K562 (cell line): Measurements from ENCODE around the gene STPG2. TPM values are rescaled to one million over a fixed set of nuclear protein-coding genes. Genes with fewer than 3 reads are reported as not detected.

Source experiments
- ATAC-seq: fragments of 200-7000 bp; cut with Tn5 transposase; 3 replicates; pipeline ENCODE4 v1.9.1; 2020; ENCODE audit warnings: moderate library complexity
- BruUV-seq: library from RNA; stranded (reverse); fragments of 400-500 nt; replicated peaks from 2 replicates; lab custom pipeline; 2021; lab: Mats Ljungman, UMichigan
- CTCF ChIA-PET: fragments of 300-600 bp; formaldehyde crosslinking; extraction: SDS; loops from one replicate; lab custom pipeline; 2021; ENCODE audit warnings: low intra/inter-chr PET ratio; lab: Yijun Ruan, JAX
- POLR2A ChIA-PET: fragments of 300-600, 350-650 bp; sonication (Branson Sonifier 250); formaldehyde crosslinking; extraction: SDS; loops from one replicate; lab custom pipeline; 2021; ENCODE audit warnings: antibody characterized with exemption, inconsistent platforms; lab: Yijun Ruan, JAX
- DNase-seq, 4 experiments: peaks; one replicate each; pipeline versions ENCODE4 v3.0.0 to v3.0.0-alpha.2; 2011 to 2018; ENCODE audit warnings: low spot score in 3 of 4, mixed read lengths in 3 of 4; ENCODE audit errors: extremely low read depth in 1 of 4
- FAIRE-seq: peaks from 2 replicates; lab custom pipeline; 2011; peaks lifted over from hg19 to GRCh38; lab: Jason Lieb, UNC
- H2AFZ ChIP-seq: 2 replicates; pipeline ENCODE4 v1.6.0; 2011; ENCODE audit warnings: low read depth, low read length, control low read depth, inconsistent platforms
- H3K27ac ChIP-seq: fragments of 200-600 bp; 3 replicates; pipeline ENCODE4 v1.8.0; 2011; ENCODE audit warnings: low read depth, mild to moderate bottlenecking, control low read depth, inconsistent platforms, low read length, moderate library complexity, mixed read lengths; ENCODE audit errors: extremely low read depth
- H3K27me3 ChIP-seq, 2 experiments: fragments of 300-600 bp in 1 of 2; 2 replicates in 1 of 2; 3 replicates in 1 of 2; pipeline versions ENCODE4 v1.6.0 to v1.8.0; 2011; ENCODE audit warnings: inconsistent platforms in 2 of 2, low read length in 2 of 2, mild to moderate bottlenecking in 1 of 2, mixed read lengths in 1 of 2, moderate library complexity in 1 of 2; ENCODE audit not compliant: control insufficient read depth in 2 of 2, insufficient read depth in 2 of 2
- H3K36me3 ChIP-seq: fragments of 300-600 bp; 3 replicates; pipeline ENCODE4 v1.8.0; 2011; ENCODE audit warnings: mild to moderate bottlenecking, low read length, inconsistent platforms; ENCODE audit not compliant: control insufficient read depth, insufficient read depth
- H3K4me1 ChIP-seq, 2 experiments: fragments of 200-600 bp in 1 of 2; replicated peaks in 1 of 2; 2 replicates in 1 of 2; 3 replicates in 1 of 2; pipeline versions ENCODE4 v1.5.1 to v1.8.0; 2011; ENCODE audit warnings: inconsistent platforms in 2 of 2, low read length in 2 of 2, mild to moderate bottlenecking in 1 of 2, mixed read lengths in 1 of 2, moderate library complexity in 1 of 2; ENCODE audit not compliant: control insufficient read depth in 2 of 2, insufficient read depth in 2 of 2
- H3K4me2 ChIP-seq: 2 replicates; pipeline ENCODE4 v1.6.1; 2011; ENCODE audit warnings: low read length, control low read depth, inconsistent platforms, mixed read lengths; ENCODE audit not compliant: insufficient read depth
- H3K4me3 ChIP-seq: fragments of 200-600 bp; sonication (generic), shearing (Covaris generic); 2 replicates; pipeline ENCODE4 v1.5.1; 2016; ENCODE audit warnings: control low read depth, inconsistent platforms
- H3K79me2 ChIP-seq: fragments of 200-600 bp; 3 replicates; pipeline ENCODE4 v1.8.0; 2011; ENCODE audit warnings: low read length, inconsistent platforms; ENCODE audit not compliant: control insufficient read depth, insufficient read depth
- H3K9ac ChIP-seq, 2 experiments: 2 replicates each; pipeline versions ENCODE4 v1.6.0 to v1.6.1; 2011; ENCODE audit warnings: low read depth in 2 of 2, low read length in 2 of 2, control low read depth in 1 of 2, inconsistent platforms in 1 of 2, mild to moderate bottlenecking in 1 of 2, mixed read lengths in 1 of 2; ENCODE audit not compliant: insufficient read depth in 1 of 2
- H3K9me1 ChIP-seq: one replicate; pipeline ENCODE4 v1.6.0; 2011; ENCODE audit warnings: inconsistent platforms, mild to moderate bottlenecking, low read length, moderate library complexity; ENCODE audit not compliant: control insufficient read depth, insufficient read depth
- H3K9me3 ChIP-seq: replicated peaks from 2 replicates; pipeline ENCODE4 v1.5.1; 2011; ENCODE audit warnings: low read depth, low read length, inconsistent platforms; ENCODE audit not compliant: control insufficient read depth, insufficient read depth
- H4K20me1 ChIP-seq: replicated peaks from 2 replicates; pipeline ENCODE4 v1.6.1; 2011; ENCODE audit warnings: low read length, inconsistent platforms, mixed read lengths; ENCODE audit not compliant: control insufficient read depth, insufficient read depth
- ILF3 ChIP-seq: fragments of 450-650 bp; IDR thresholded peaks from 2 replicates; pipeline ENCODE4 v1.6.1; 2018; ENCODE audit warnings: antibody characterized with exemption, mild to moderate bottlenecking, moderate library complexity, borderline replicate concordance
- KDM4B ChIP-seq, 2 experiments: fragments of 450-650 bp in 1 of 2; sonication (generic) in 1 of 2; IDR thresholded peaks; 2 replicates each; pipeline ENCODE4 v1.6.1; 2016 to 2017; ENCODE audit warnings: borderline replicate concordance in 2 of 2, antibody characterized with exemption in 1 of 2, low read depth in 1 of 2, mild to moderate bottlenecking in 1 of 2
- NR2C2 ChIP-seq, 2 experiments: fragments of 200-800 bp in 1 of 2; sonication (Bioruptor generic) in 1 of 2; sonication (generic) in 1 of 2; formaldehyde crosslinking in 1 of 2; IDR thresholded peaks; 2 replicates each; pipeline versions ENCODE4 v1.6.1 to v1.8.0; 2016 to 2022; ENCODE audit warnings: mild to moderate bottlenecking in 1 of 2, missing compliant biosample characterization in 1 of 2, missing genetic modification characterization in 1 of 2, missing genetic modification reagents in 1 of 2
- RAD51 ChIP-seq: fragments of 450-650 bp; IDR thresholded peaks from 2 replicates; pipeline ENCODE4 v1.7.1; 2016; ENCODE audit warnings: low read depth, mild to moderate bottlenecking, borderline replicate concordance
- SPI1 ChIP-seq: IDR thresholded peaks from 2 replicates; pipeline ENCODE4 v1.6.1; 2011; ENCODE audit warnings: low read depth, low read length, control low read depth, borderline replicate concordance
- ZNF551 ChIP-seq: fragments of 250-450 bp; sonication (Bioruptor Pico); IDR thresholded peaks from 2 replicates; pipeline ENCODE4 v1.5.0; 2021; ENCODE audit warnings: mild to moderate bottlenecking, moderate library complexity
- WGBS: fragments of 100-300 bp; shearing (Covaris generic); methylation state at CpG from one replicate; pipeline ENCODE4 v1.1.6; 2016; ENCODE audit warnings: low coverage, mixed read lengths; ENCODE audit not compliant: insufficient coverage; ENCODE audit errors: missing lambda C conversion rate; 5-methylcytosine and 5-hydroxymethylcytosine counted together
- in situ Hi-C: fragments of 300-500 bp; cut with MboI; formaldehyde crosslinking; loops from 4 replicates; pipeline ENCODE4 v1.15.0; 2018; ENCODE audit warnings: inconsistent platforms, mixed read lengths
- intact Hi-C: fragments of 100-400 bp; cut with micrococcal nuclease; formaldehyde crosslinking; loops from 2 replicates; pipeline ENCODE4 v1.14.2; 2022
- polyA plus RNA-seq, 8 experiments: library from polyadenylated mRNA; depleted of rRNA in 4 of 8; stranded (reverse) in 5 of 8; unstranded in 3 of 8; fragments of >200 nt; fragmentation: Nextera tagmentation in 2 of 8; fragmentation: Illumina TruSeq in 1 of 8; extraction: Ambion mirVana in 2 of 8; extraction: Trizol in 1 of 8; gene quantifications; 2 replicates each; pipeline versions ENCODE4 v1.2.1 to v1.2.3, GENCODE V29; 2011 to 2014; ENCODE audit warnings: inconsistent platforms in 1 of 8, missing spikeins in 1 of 8
- total RNA-seq, 7 experiments: library from RNA; depleted of rRNA in 6 of 7; stranded (reverse); fragments of >200 nt in 6 of 7; fragmentation: Illumina TruSeq in 2 of 7; extraction: Trizol in 2 of 7; gene quantifications; 2 replicates each; pipeline versions ENCODE4 v1.2.1 to v1.2.3, GENCODE V29; 2011 to 2021; ENCODE audit warnings: low replicate concordance in 1 of 7
- TF ChIP-seq, protein P1 (sequence below), 2 experiments: IDR thresholded peaks; 2 replicates each; pipeline ENCODE4 v1.6.1; 2012; ENCODE audit warnings: improper control_type of control experiment in 2 of 2, low read depth in 2 of 2, low read length in 2 of 2, borderline replicate concordance in 1 of 2
- TF ChIP-seq, protein P2 (sequence below): sonication (generic); formaldehyde crosslinking; IDR thresholded peaks from 2 replicates; pipeline ENCODE4 v1.8.1; 2023; ENCODE audit warnings: missing genetic modification reagents, mild to moderate bottlenecking, borderline replicate concordance

STPG2 gene
- total and polyA plus RNA-seq, 9 of the 15 experiments (the other 6 are each of a cell fraction or from before 2014, with no cell fraction given): not detected

DNA sequence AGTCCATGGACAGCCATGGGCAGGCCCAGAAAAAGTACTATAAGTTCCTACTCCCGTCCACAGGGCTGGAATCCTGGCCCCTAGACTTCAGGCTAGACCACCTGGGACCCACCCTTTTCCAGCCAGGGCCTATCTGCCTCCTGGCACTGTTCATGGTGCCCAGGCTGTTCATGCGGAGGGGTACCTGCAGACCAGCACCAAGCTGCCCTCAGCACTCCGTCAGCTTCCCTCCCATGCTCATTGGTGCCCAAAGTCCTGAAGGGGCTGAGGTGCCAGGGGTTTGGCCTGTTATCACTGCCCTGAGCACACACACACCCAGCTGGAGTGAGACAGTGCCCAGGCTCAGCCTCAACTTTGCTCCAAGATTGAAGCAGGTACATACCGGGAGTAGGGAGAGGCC is 477.7 kb downstream of the STPG2 start:
- H4K20me1 ChIP-seq: no peaks in the 10 kb centered on the region
- intact Hi-C loops: no loop called here
- H3K36me3 ChIP-seq: no peaks in the 10 kb centered on the region
- no peak overlapping the region for H2AFZ ChIP-seq
- H3K79me2 ChIP-seq: no peaks in the 10 kb centered on the region
- POLR2A ChIA-PET: no interaction called here
- FAIRE-seq (no peak), ATAC-seq (no peak), DNase-seq (no peak)
- H3K9ac ChIP-seq: no peak overlapping the region
- no peaks in the 10 kb centered on the region for H3K9me1 ChIP-seq
- no peak overlapping the region for H3K27ac ChIP-seq
- CTCF ChIA-PET: no interaction called here
- in situ Hi-C loops: no loop called here
- H3K4me2 ChIP-seq: no peak overlapping the region
- H3K27me3 ChIP-seq: no peaks in the 10 kb centered on the region
- H3K9me3 ChIP-seq: no peaks in the 10 kb centered on the region; the same call in 1 of the 2 replicates
- 0% methylated on average over 2 of the region's 4 CpGs for WGBS
- H3K4me3 ChIP-seq: no peak overlapping the region
- no TSS peak for BruUV-seq
- H3K4me1 ChIP-seq: no peaks in the 10 kb centered on the region
- TF ChIP-seq RAD51: no peak

DNA sequence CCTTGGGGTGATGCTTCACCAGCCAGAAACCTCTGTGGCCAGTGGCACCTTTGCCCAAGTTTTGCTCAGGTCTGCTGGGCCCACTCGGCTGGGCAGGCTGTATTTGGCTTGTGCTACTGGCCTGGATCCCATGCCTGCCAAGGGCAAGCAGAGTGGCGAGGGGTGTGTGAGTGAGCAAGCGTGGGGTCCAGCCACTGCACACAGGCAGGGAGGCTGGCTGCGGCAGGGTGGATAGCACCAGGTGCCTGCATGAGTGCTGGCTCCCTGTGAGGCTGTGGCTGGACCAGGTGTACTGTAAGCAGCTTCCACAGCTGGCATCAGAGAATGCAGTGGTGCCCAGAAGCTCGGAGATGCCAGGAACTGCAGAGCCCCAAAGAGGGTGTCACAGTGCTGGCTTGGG is 478.5 kb downstream of the STPG2 start:
- no peaks in the 10 kb centered on the region for H4K20me1 ChIP-seq
- no peaks in the 10 kb centered on the region for H3K79me2 ChIP-seq
- 0% methylated on average over 2 of the region's 5 CpGs for WGBS
- ChIA-PET CTCF (no interaction called here), POLR2A (no interaction called here)
- H3K4me3 ChIP-seq: no peak overlapping the region
- DNase-seq: no peak
- H3K36me3 ChIP-seq: no peaks in the 10 kb centered on the region
- H3K27ac ChIP-seq: no peak overlapping the region
- intact Hi-C loops: no loop called here
- no peaks in the 10 kb centered on the region for H3K4me1 ChIP-seq
- no peaks in the 10 kb centered on the region for H3K9me1 ChIP-seq
- no peak overlapping the region for H2AFZ ChIP-seq
- no peak for FAIRE-seq
- no peaks in the 10 kb centered on the region; the same call in 1 of the 2 replicates for H3K9me3 ChIP-seq
- H3K27me3 ChIP-seq: no peaks in the 10 kb centered on the region
- in situ Hi-C loops: no loop called here
- no TSS peak for BruUV-seq
- no peak for ATAC-seq
- H3K9ac ChIP-seq: no peak overlapping the region
- H3K4me2 ChIP-seq: no peak overlapping the region
- no peak for TF ChIP-seq ILF3
- TF ChIP-seq SPI1: no peak
- TF ChIP-seq, protein P1, sequence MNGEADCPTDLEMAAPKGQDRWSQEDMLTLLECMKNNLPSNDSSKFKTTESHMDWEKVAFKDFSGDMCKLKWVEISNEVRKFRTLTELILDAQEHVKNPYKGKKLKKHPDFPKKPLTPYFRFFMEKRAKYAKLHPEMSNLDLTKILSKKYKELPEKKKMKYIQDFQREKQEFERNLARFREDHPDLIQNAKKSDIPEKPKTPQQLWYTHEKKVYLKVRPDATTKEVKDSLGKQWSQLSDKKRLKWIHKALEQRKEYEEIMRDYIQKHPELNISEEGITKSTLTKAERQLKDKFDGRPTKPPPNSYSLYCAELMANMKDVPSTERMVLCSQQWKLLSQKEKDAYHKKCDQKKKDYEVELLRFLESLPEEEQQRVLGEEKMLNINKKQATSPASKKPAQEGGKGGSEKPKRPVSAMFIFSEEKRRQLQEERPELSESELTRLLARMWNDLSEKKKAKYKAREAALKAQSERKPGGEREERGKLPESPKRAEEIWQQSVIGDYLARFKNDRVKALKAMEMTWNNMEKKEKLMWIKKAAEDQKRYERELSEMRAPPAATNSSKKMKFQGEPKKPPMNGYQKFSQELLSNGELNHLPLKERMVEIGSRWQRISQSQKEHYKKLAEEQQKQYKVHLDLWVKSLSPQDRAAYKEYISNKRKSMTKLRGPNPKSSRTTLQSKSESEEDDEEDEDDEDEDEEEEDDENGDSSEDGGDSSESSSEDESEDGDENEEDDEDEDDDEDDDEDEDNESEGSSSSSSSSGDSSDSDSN (IDR thresholded peaks at IDR 0.05; ENCODE audit: borderline replicate concordance in 1 of 2, low read depth in 2 of 2, low read length in 2 of 2): no peak
- no peak for TF ChIP-seq ZNF551 (CRISPR knock-in tag)
- no peak for TF ChIP-seq KDM4B (IDR thresholded peaks at IDR 0.05; ENCODE audit: borderline replicate concordance in 2 of 2, low read depth in 1 of 2)
- TF ChIP-seq NR2C2 (CRISPR knock-in tag; IDR thresholded peaks at IDR 0.05): no peak
- TF ChIP-seq NR2C2 (tag; IDR thresholded peaks at IDR 0.05): no peak
- TF ChIP-seq, protein P2, sequence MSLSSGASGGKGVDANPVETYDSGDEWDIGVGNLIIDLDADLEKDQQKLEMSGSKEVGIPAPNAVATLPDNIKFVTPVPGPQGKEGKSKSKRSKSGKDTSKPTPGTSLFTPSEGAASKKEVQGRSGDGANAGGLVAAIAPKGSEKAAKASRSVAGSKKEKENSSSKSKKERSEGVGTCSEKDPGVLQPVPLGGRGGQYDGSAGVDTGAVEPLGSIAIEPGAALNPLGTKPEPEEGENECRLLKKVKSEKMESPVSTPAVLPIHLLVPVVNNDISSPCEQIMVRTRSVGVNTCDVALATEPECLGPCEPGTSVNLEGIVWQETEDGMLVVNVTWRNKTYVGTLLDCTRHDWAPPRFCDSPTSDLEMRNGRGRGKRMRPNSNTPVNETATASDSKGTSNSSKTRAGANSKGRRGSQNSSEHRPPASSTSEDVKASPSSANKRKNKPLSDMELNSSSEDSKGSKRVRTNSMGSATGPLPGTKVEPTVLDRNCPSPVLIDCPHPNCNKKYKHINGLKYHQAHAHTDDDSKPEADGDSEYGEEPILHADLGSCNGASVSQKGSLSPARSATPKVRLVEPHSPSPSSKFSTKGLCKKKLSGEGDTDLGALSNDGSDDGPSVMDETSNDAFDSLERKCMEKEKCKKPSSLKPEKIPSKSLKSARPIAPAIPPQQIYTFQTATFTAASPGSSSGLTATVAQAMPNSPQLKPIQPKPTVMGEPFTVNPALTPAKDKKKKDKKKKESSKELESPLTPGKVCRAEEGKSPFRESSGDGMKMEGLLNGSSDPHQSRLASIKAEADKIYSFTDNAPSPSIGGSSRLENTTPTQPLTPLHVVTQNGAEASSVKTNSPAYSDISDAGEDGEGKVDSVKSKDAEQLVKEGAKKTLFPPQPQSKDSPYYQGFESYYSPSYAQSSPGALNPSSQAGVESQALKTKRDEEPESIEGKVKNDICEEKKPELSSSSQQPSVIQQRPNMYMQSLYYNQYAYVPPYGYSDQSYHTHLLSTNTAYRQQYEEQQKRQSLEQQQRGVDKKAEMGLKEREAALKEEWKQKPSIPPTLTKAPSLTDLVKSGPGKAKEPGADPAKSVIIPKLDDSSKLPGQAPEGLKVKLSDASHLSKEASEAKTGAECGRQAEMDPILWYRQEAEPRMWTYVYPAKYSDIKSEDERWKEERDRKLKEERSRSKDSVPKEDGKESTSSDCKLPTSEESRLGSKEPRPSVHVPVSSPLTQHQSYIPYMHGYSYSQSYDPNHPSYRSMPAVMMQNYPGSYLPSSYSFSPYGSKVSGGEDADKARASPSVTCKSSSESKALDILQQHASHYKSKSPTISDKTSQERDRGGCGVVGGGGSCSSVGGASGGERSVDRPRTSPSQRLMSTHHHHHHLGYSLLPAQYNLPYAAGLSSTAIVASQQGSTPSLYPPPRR (CRISPR knock-in tag): no peak
